Naive B cell (primary cell): ENCODE data around the gene FCER2. TPM values are rescaled to one million over a fixed set of nuclear protein-coding genes. Genes with fewer than 3 reads are reported as not detected.

ENCODE experiments used
- ATAC-seq, 2 donors: fragments of 150-1000 bp; cut with Tn5 transposase; 2 replicates each; pipeline ENCODE4 v1.10.0; 2021; ENCODE audit warnings: low read depth in 2 of 2, mild to moderate bottlenecking in 2 of 2, moderate library complexity in 2 of 2
- DNase-seq: peaks from one replicate; pipeline ENCODE4 v3.0.0; 2022
- H3K27ac Mint-ChIP-seq, 6 donors: one replicate each; pipeline ENCODE4 v1.8.0; 2020 to 2022; ENCODE audit warnings: mild to moderate bottlenecking in 6 of 6, mixed read lengths in 6 of 6, moderate library complexity in 5 of 6, inconsistent platforms in 2 of 6
- H3K27me3 Mint-ChIP-seq, 3 donors: one replicate each; pipeline ENCODE4 v1.8.0; 2021 to 2022; ENCODE audit warnings: mixed read lengths in 3 of 3, mild to moderate bottlenecking in 1 of 3
- H3K36me3 Mint-ChIP-seq, 2 donors: one replicate each; pipeline ENCODE4 v1.8.0; 2020 to 2022; ENCODE audit warnings: mixed read lengths in 2 of 2, inconsistent platforms in 1 of 2, mild to moderate bottlenecking in 1 of 2
- H3K4me1 Mint-ChIP-seq, 3 donors: one replicate each; pipeline ENCODE4 v1.8.0; 2020 to 2022; ENCODE audit warnings: mixed read lengths in 3 of 3, inconsistent platforms in 1 of 3, mild to moderate bottlenecking in 1 of 3, moderate library complexity in 1 of 3
- H3K4me3 Mint-ChIP-seq, 8 donors: one replicate each; pipeline ENCODE4 v1.8.0; 2020 to 2022; ENCODE audit warnings: mild to moderate bottlenecking in 8 of 8, mixed read lengths in 8 of 8, moderate library complexity in 8 of 8, inconsistent platforms in 2 of 8
- H3K9me3 Mint-ChIP-seq, 7 donors: one replicate each; pipeline ENCODE4 v1.8.0; 2020 to 2022; ENCODE audit warnings: mixed read lengths in 7 of 7, mild to moderate bottlenecking in 5 of 7, inconsistent platforms in 2 of 7, moderate library complexity in 1 of 7
- polyA plus RNA-seq, 6 donors: library from polyadenylated mRNA; unstranded; fragments of 300-500 nt; fragmentation: Illumina TruSeq; gene quantifications; one replicate each; pipeline ENCODE4 v1.2.3, GENCODE V29; 2021; ENCODE audit warnings: low read depth in 6 of 6

Gene FCER2
- polyA plus RNA-seq, 6 donors from 2014 or later, result 613 to 938 (median 691) TPM

- no peaks in the 10 kb centered on the region for H3K36me3 Mint-ChIP-seq
- peaks cover 47 to 60% (median 48%) of the 10 kb centered on the region in 3 donors for H3K4me1 Mint-ChIP-seq
- peaks cover 0 to 3% (median 0%) of the 10 kb centered on the region in 7 donors for H3K9me3 Mint-ChIP-seq
- DNase-seq, result no peak
- peak overlapping the region in 3 of 6 donors; percentile 35 to 68 (median 66) for H3K27ac Mint-ChIP-seq
- no peak for ATAC-seq
- peaks cover 10 to 19% (median 16%) of the 10 kb centered on the region in 3 donors for H3K27me3 Mint-ChIP-seq
- H3K4me3 Mint-ChIP-seq, result no peak overlapping the region
Observed at GRCh38 chr19:7742575-7742974, 40.6 kb upstream of the FCER2 start.

GRCh38 chr19:7740682-7741054 lies 38.7 kb upstream of the FCER2 start:
- peak overlapping the region in 2 of 6 donors; percentile 21 to 92 for H3K27ac Mint-ChIP-seq
- peaks cover 38 to 61% (median 39%) of the 10 kb centered on the region in 3 donors for H3K4me1 Mint-ChIP-seq
- no peaks in the 10 kb centered on the region for H3K36me3 Mint-ChIP-seq
- H3K27me3 Mint-ChIP-seq, result peaks cover 7 to 12% (median 9%) of the 10 kb centered on the region in 3 donors
- DNase-seq, result no peak
- peaks cover 0 to 3% (median 0%) of the 10 kb centered on the region in 7 donors for H3K9me3 Mint-ChIP-seq
- peak overlapping the region in 1 of 8 donors; percentile 16 for H3K4me3 Mint-ChIP-seq
- ATAC-seq, result no peak

DNA sequence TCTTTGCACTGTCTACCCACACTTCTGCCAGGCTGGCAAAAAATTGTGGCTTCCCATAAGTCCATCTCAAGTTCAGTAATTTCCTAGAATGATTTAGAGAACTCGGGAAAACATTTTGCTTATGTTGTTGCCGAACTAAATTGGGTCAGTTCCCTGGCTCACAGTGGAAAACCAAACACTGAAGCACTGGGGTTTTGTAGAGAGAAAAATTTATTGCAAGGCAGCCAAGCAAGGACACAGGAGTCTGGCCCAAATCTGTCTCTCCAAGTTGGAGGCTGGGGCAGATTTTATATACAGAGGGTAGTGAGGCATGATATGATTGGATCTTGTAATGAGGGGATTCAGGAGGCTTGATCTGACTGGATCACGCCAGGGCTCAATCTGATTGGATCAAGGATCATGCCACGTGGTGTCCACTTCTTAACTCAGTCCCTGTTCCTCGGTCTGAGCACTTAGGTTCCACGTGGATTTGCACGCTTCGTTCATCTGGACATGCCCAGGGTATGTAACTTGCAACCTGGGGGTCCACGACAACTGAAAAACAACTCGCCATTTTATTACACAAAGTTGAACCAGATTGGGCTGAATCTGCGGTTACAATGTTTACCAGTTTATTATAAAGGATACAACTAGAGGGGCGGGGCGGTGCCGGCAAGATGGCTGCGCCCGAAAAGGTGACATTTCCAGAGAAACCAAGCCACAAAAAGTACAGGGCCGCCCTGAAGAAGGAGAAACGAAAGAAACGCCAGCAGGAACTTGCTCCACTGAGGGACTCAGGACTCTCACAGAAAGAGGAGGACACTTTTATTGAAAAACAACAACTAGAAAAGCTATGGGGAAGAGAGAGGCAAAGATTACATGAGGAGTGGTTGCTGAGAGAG lies 38.1 kb upstream of the FCER2 start:
- H3K4me3 Mint-ChIP-seq, result peak overlapping the region in 1 of 8 donors; percentile 16
- ATAC-seq (no peak), DNase-seq (no peak)
- no peaks in the 10 kb centered on the region for H3K36me3 Mint-ChIP-seq
- peaks cover 36 to 66% (median 37%) of the 10 kb centered on the region in 3 donors for H3K4me1 Mint-ChIP-seq
- peaks cover 0 to 3% (median 0%) of the 10 kb centered on the region in 7 donors for H3K9me3 Mint-ChIP-seq
- peak overlapping the region in 2 of 6 donors; percentile 21 to 92 for H3K27ac Mint-ChIP-seq
- H3K27me3 Mint-ChIP-seq, result peaks cover 7 to 12% (median 9%) of the 10 kb centered on the region in 3 donors

- H3K27me3 Mint-ChIP-seq, result peaks cover 7 to 12% (median 12%) of the 10 kb centered on the region in 3 donors
- no peak overlapping the region for H3K27ac Mint-ChIP-seq
Observed at GRCh38 chr19:7739211-7739755, 37.4 kb upstream of the FCER2 start.

DNA sequence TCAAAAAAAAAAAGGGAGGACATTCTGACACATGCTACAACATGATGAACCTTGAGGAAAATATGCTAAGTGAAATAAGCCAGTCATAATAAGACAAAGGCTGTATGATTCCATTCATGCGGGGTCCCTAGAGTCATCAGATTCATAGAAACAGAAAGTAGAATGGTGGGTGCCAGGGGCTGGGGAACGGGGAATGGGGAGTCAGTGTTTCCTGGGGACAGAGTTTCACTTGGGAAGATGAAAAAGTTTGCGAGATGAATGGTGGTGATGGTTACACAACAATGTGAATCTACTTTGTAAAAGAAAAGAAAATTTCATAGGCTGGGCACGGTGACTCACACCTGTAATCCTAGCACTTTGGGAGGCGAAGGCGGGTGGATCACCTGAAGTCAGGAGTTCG lies 36.1 kb upstream of the FCER2 start:
- Mint-ChIP-seq H3K4me3 (no peak overlapping the region), H3K4me1 (peaks cover 25 to 56% (median 30%) of the 10 kb centered on the region in 3 donors), H3K36me3 (no peaks in the 10 kb centered on the region), H3K9me3 (peaks cover 0 to 3% (median 0%) of the 10 kb centered on the region in 7 donors), H3K27ac (peak overlapping the region in 2 of 6 donors; percentile 3 to 56), H3K27me3 (peaks cover 7 to 16% (median 12%) of the 10 kb centered on the region in 3 donors)
- ATAC-seq (no peak), DNase-seq (no peak)

More at GRCh38 chr19:7739211-7739755, 37.4 kb upstream of the FCER2 start:
- DNase-seq, result no peak
- no peak for ATAC-seq
- peaks cover 0 to 3% (median 0%) of the 10 kb centered on the region in 7 donors for H3K9me3 Mint-ChIP-seq
- H3K36me3 Mint-ChIP-seq, result no peaks in the 10 kb centered on the region
- H3K4me3 Mint-ChIP-seq, result no peak overlapping the region
- H3K4me1 Mint-ChIP-seq, result peaks cover 32 to 66% (median 36%) of the 10 kb centered on the region in 3 donors

DNA sequence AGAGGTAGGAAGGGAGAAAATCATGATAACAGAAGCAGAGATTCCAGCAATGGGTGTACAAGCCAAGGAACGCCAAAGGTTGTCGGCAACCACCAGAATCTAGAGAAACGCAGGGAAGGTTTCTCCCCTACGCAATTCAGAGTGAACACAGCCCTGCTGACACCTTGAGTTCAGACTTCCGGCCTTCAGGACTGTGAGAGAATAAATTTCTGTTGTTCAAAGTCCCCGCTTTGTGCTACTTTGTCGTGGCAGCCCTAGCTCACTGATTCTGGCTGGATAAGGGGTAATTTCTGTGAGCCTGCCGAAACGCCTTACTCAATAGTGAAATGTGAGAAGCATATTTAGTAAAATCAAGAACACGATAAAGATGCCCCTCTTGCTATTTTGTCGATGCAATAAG lies 35.3 kb upstream of the FCER2 start:
- Mint-ChIP-seq H3K4me3 (no peak overlapping the region), H3K27ac (no peak overlapping the region), H3K4me1 (peaks cover 21 to 49% (median 29%) of the 10 kb centered on the region in 3 donors), H3K9me3 (no peaks in the 10 kb centered on the region), H3K27me3 (peaks cover 7 to 16% (median 12%) of the 10 kb centered on the region in 3 donors), H3K36me3 (no peaks in the 10 kb centered on the region)
- no peak for ATAC-seq
- DNase-seq, result no peak

DNA sequence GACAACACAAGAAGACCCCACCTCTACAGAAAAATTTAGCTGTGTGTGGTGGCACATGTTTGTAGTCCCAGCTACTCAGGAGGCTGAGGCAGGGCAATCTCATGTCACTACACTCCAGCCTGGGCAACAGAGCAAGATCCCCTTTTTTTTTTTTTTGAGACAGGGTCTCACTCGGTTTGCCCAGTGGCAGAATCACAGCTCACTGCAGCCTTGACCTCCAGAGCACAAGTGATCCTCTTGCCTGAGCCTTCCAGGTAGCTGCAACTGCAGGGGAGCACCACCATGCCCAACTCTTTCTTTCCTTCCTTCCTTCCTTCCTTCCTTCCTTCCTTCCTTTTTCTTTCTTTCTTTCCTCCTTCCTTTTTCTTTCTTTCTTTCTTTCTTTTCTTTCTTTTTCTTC lies 34.2 kb upstream of the FCER2 start:
- Mint-ChIP-seq H3K27me3 (peaks cover 7 to 16% (median 12%) of the 10 kb centered on the region in 3 donors), H3K27ac (peak overlapping the region in 2 of 6 donors; percentile 26 to 90), H3K4me3 (peak overlapping the region in 1 of 8 donors; percentile 27), H3K36me3 (no peaks in the 10 kb centered on the region), H3K9me3 (peaks cover 0 to 3% (median 0%) of the 10 kb centered on the region in 7 donors), H3K4me1 (peaks cover 21 to 44% (median 33%) of the 10 kb centered on the region in 3 donors)
- no peak for DNase-seq
- ATAC-seq, result no peak

DNA sequence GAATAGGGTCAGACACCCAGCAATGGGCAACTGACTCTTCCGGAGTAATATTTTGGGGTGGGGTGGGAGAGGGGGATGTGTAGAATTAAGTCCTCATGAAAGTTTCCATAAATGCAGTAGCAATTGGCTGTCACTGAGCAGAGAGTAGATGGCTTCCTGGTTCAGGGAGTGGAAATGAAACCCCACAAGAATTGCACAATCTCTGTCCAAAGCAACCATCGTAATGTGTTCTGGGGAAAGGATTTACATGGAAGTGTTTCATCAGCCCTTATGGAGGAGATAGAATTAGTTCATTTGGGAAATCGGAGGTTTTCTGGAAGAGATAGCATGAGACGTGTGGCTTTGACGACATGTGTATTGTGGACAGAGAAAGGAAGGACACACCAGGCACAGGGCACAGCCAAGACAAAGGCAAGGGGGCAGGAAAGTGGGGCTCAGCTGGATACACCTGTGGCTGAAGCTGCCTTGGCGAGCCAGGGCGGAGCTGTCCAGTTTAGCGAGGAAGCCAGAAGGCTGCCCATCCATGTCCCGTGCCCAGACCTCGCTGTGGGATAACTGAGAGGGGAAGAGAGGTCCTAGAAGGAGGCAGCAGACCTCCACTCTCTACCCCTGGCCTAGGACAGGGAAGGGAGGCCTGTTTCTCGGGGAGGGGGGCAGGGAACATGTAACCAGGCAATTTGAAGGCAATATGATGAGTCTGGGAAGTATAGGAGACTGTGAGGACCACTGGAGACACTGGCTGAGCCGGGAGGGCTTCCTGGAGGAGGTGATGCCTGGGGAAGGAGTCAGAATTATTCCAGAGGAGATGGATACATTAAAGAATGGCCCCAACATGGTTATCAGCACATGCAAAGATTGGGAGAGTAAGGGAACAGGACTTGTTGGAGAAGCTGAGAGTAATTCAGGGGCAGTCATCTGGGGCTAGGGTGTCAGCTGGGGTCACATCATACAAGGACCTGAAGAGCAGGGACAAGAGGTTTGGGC lies 32.6 kb upstream of the FCER2 start:
- Mint-ChIP-seq H3K27me3 (peaks cover 4 to 15% (median 13%) of the 10 kb centered on the region in 3 donors), H3K36me3 (no peaks in the 10 kb centered on the region), H3K4me1 (peaks cover 25 to 41% (median 34%) of the 10 kb centered on the region in 3 donors), H3K27ac (peak overlapping the region in 3 of 6 donors; percentile 2 to 65 (median 40)), H3K9me3 (peaks cover 0 to 3% (median 0%) of the 10 kb centered on the region in 7 donors), H3K4me3 (no peak overlapping the region)
- ATAC-seq, result no peak
- no peak for DNase-seq

DNA sequence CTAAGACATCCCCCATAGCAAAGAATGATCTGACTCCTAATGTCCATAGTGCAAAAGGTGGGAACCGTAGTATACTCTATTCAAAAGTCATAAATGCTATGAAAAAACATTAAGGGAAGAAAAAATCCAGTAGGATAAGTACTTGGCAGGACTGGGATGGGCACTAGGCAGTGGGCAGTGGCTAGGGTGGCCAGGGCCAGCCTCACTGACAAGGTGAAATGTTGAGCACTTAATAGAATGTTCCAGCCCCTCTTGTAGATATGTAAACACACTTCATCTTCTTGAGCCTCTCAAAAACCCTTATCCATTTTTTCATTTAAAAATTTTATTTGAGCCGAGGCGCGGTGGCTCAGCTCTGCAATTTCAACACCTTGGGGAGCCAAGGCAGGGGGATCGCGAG lies 31.4 kb upstream of the FCER2 start:
- Mint-ChIP-seq H3K4me1 (peaks cover 32 to 43% (median 42%) of the 10 kb centered on the region in 3 donors), H3K36me3 (peaks cover 0 to 3% of the 10 kb centered on the region in 2 donors), H3K4me3 (no peak overlapping the region), H3K27ac (peak overlapping the region in 1 of 6 donors; percentile 80), H3K9me3 (peaks cover 0 to 3% (median 0%) of the 10 kb centered on the region in 7 donors), H3K27me3 (peaks cover 6 to 25% (median 20%) of the 10 kb centered on the region in 3 donors)
- no peak for ATAC-seq
- DNase-seq, result no peak

GRCh38 chr19:7732045-7732444 lies 30.1 kb upstream of the FCER2 start, which contains the start of gene CLEC4G:
Gene CLEC4G, minus strand, starts transcription at chr19:7732110. Its CDS starts 8 bp downstream, at chr19:7732102.
- Mint-ChIP-seq H3K4me1 (peaks cover 37 to 53% (median 51%) of the 10 kb centered on the region in 3 donors), H3K27me3 (peaks cover 10 to 39% (median 33%) of the 10 kb centered on the region in 3 donors), H3K36me3 (peaks cover 0 to 7% of the 10 kb centered on the region in 2 donors), H3K27ac (peak within 1 kb of the TSS in 3 of 6 donors; percentile 38 to 76 (median 56)), H3K9me3 (peaks cover 0 to 5% (median 0%) of the 10 kb centered on the region in 7 donors), H3K4me3 (peak within 1 kb of the TSS; percentile 32 to 84 (median 68))
- ATAC-seq, result no peak
- no peak for DNase-seq

DNA sequence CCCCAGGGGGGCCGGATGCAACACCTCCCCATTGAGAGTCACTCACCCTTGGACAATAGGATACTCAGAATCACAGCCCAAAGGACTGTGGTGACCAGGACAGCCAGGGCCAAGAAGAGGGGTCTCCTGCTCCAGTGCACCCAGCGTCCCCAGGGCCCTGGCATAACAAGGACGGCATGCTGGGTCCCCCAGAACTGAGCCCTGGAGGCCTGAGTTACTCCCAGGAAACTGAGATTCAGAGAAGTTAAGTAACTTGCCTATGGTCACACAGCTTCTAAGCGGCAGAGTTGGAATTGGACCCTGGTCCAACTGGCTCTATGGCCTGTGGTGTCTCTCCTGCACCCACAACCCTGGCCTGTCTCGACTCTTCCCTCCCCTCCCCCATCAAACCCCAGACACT lies 29.7 kb upstream of the FCER2 start:
- peak overlapping the region in 5 of 8 donors; percentile 23 to 84 (median 37) for H3K4me3 Mint-ChIP-seq
- peaks cover 0 to 5% (median 0%) of the 10 kb centered on the region in 7 donors for H3K9me3 Mint-ChIP-seq
- DNase-seq (no peak), ATAC-seq (no peak)
- H3K36me3 Mint-ChIP-seq, result peaks cover 0 to 7% of the 10 kb centered on the region in 2 donors
- H3K27me3 Mint-ChIP-seq, result peaks cover 10 to 40% (median 33%) of the 10 kb centered on the region in 3 donors
- peaks cover 37 to 51% (median 50%) of the 10 kb centered on the region in 3 donors for H3K4me1 Mint-ChIP-seq
- H3K27ac Mint-ChIP-seq, result peak overlapping the region in 1 of 6 donors; percentile 38

- Mint-ChIP-seq H3K9me3 (peaks cover 0 to 5% (median 0%) of the 10 kb centered on the region in 7 donors), H3K4me3 (peak overlapping the region in 5 of 8 donors; percentile 24 to 84 (median 52)), H3K4me1 (peaks cover 37 to 51% (median 46%) of the 10 kb centered on the region in 3 donors), H3K36me3 (peaks cover 0 to 7% of the 10 kb centered on the region in 2 donors), H3K27ac (no peak overlapping the region), H3K27me3 (peaks cover 10 to 40% (median 33%) of the 10 kb centered on the region in 3 donors)
- DNase-seq (no peak), ATAC-seq (no peak)
Observed at GRCh38 chr19:7731218-7731595, 29.3 kb upstream of the FCER2 start.
